Measurements from ENCODE around the gene TBC1D8. TPM values are rescaled to one million over a fixed set of nuclear protein-coding genes. Genes with fewer than 3 reads are reported as not detected.

The TBC1D8 gene
- total RNA-seq, 2 donors from 2014 or later: 63.8 to 111 TPM

GRCh38 chr2:101012054-101012705 is 139.0 kb downstream of the TBC1D8 start:
- H3K27me3 ChIP-seq: no peaks in the 10 kb centered on the region
- DNase-seq (no peak), ATAC-seq (no peak)
- H3K4me3 ChIP-seq: no peak overlapping the region
- TF ChIP-seq POLR2A (IDR thresholded peaks at IDR 0.05): no peak
- TF ChIP-seq, protein P1, sequence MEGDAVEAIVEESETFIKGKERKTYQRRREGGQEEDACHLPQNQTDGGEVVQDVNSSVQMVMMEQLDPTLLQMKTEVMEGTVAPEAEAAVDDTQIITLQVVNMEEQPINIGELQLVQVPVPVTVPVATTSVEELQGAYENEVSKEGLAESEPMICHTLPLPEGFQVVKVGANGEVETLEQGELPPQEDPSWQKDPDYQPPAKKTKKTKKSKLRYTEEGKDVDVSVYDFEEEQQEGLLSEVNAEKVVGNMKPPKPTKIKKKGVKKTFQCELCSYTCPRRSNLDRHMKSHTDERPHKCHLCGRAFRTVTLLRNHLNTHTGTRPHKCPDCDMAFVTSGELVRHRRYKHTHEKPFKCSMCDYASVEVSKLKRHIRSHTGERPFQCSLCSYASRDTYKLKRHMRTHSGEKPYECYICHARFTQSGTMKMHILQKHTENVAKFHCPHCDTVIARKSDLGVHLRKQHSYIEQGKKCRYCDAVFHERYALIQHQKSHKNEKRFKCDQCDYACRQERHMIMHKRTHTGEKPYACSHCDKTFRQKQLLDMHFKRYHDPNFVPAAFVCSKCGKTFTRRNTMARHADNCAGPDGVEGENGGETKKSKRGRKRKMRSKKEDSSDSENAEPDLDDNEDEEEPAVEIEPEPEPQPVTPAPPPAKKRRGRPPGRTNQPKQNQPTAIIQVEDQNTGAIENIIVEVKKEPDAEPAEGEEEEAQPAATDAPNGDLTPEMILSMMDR (IDR thresholded peaks at IDR 0.05): no peak
- peaks cover 4 to 5% of the 10 kb centered on the region in 2 donors for H3K36me3 ChIP-seq (replicated peaks in 1 of 2; ENCODE audit: insufficient read depth in 1 of 2, low read depth in 2 of 2)
- no peak overlapping the region for H3K27ac ChIP-seq
- 42 to 50% methylated on average over 8 of the region's 8 CpGs for WGBS, 2 donors
- intact Hi-C loops (cut with DNase I): loop anchor here (5.0 kb wide), 1 partner anchor 185 kb away; no protein-coding TSS in a partner anchor
- peaks cover 4% of the 10 kb centered on the region for H3K4me1 ChIP-seq
- no peaks in the 10 kb centered on the region for H3K9me3 ChIP-seq

- intact Hi-C loops (cut with DNase I): loop anchor here (5.0 kb wide), 1 partner anchor 186 kb away; no protein-coding TSS in a partner anchor
- H3K27me3 ChIP-seq: no peaks in the 10 kb centered on the region
- peaks cover 7 to 14% of the 10 kb centered on the region in 2 donors for H3K36me3 ChIP-seq (replicated peaks in 1 of 2; ENCODE audit: insufficient read depth in 1 of 2, low read depth in 2 of 2)
- peak in 1 of 4 donors; percentile 8 for DNase-seq
- no peak overlapping the region for H3K27ac ChIP-seq
- peaks cover 8% of the 10 kb centered on the region for H3K4me1 ChIP-seq
- no peak for ATAC-seq
- no peaks in the 10 kb centered on the region for H3K9me3 ChIP-seq
- H3K4me3 ChIP-seq: no peak overlapping the region
- TF ChIP-seq, protein P1 (IDR thresholded peaks at IDR 0.05): no peak
- TF ChIP-seq POLR2A (IDR thresholded peaks at IDR 0.05): no peak
- WGBS, 2 donors: 88 to 91% methylated on average over 10 of the region's 10 CpGs
Measured at GRCh38 chr2:101011152-101011551, 140.0 kb downstream of the TBC1D8 start.

- Histone ChIP-seq H3K36me3 (replicated peaks in 1 of 2; ENCODE audit: insufficient read depth in 1 of 2, low read depth in 2 of 2) (peaks cover 18 to 30% of the 10 kb centered on the region in 2 donors), H3K4me1 (peaks cover 30% of the 10 kb centered on the region), H3K9me3 (no peaks in the 10 kb centered on the region), H3K27me3 (no peaks in the 10 kb centered on the region), H3K4me3 (no peak overlapping the region), H3K27ac (no peak overlapping the region)
- DNase-seq (peak in 1 of 4 donors; percentile 4), ATAC-seq (no peak)
- WGBS, 2 donors: 67 to 69% methylated on average over 11 of the region's 11 CpGs
- TF ChIP-seq, protein P1 (IDR thresholded peaks at IDR 0.05): no peak
- peak in 1 of 3 donors; percentile 4 for TF ChIP-seq POLR2A (IDR thresholded peaks at IDR 0.05)
- intact Hi-C loops (cut with DNase I): no loop called here
Measured at GRCh38 chr2:101007415-101008345, 143.5 kb downstream of the TBC1D8 start.

- H3K36me3 ChIP-seq (replicated peaks in 1 of 2; ENCODE audit: insufficient read depth in 1 of 2, low read depth in 2 of 2): peaks cover 18 to 30% of the 10 kb centered on the region in 2 donors
- H3K9me3 ChIP-seq: no peaks in the 10 kb centered on the region
- no peak for DNase-seq
- no peak overlapping the region for H3K4me3 ChIP-seq
- TF ChIP-seq, protein P1 (IDR thresholded peaks at IDR 0.05): no peak
- TF ChIP-seq POLR2A (IDR thresholded peaks at IDR 0.05): no peak
- H3K4me1 ChIP-seq: peaks cover 37% of the 10 kb centered on the region
- no peaks in the 10 kb centered on the region for H3K27me3 ChIP-seq
- ATAC-seq: no peak
- 68 to 82% methylated on average over 4 of the region's 4 CpGs for WGBS, 2 donors
- H3K27ac ChIP-seq: no peak overlapping the region
- intact Hi-C loops (cut with DNase I): no loop called here
Measured at GRCh38 chr2:101006065-101006715, 145.0 kb downstream of the TBC1D8 start.

Measured in body of pancreas (tissue), 4 donors.